HEK293 (cell line): Measurements from ENCODE around the gene CLEC4F.

Source experiments
- CTCF ChIA-PET: fragments of 350-600 bp; formaldehyde crosslinking; extraction: SDS; loops from one replicate; lab custom pipeline; 2021; ENCODE audit warnings: antibody characterized with exemption; lab: Yijun Ruan, JAX
- POLR2A ChIA-PET: fragments of 300-600 bp; formaldehyde crosslinking; extraction: SDS; loops from one replicate; lab custom pipeline; 2020; ENCODE audit warnings: antibody characterized with exemption, inconsistent platforms; lab: Yijun Ruan, JAX
- H3K27ac ChIP-seq: fragments of 200-500 bp; sonication (Bioruptor generic); 2 replicates; pipeline ENCODE4 v1.5.1; 2014; ENCODE audit warnings: low read depth, low read length, control low read depth, inconsistent platforms; ENCODE audit errors: extremely low read depth
- H3K36me3 ChIP-seq, 2 experiments: fragments of 200-500 bp in 1 of 2; sonication (Bioruptor generic) in 1 of 2; 1 replicate in 1 of 2; 2 replicates in 1 of 2; pipeline ENCODE4 v1.5.1; 2014 to 2017; ENCODE audit warnings: inconsistent platforms in 2 of 2, low read length in 2 of 2; ENCODE audit not compliant: control insufficient read depth in 2 of 2, insufficient read depth in 1 of 2
- H3K4me1 ChIP-seq: fragments of 200-500 bp; sonication (Bioruptor generic); 2 replicates; pipeline ENCODE4 v1.5.1; 2014; ENCODE audit warnings: mild to moderate bottlenecking, low read length, inconsistent platforms; ENCODE audit not compliant: control insufficient read depth, insufficient read depth
- H3K4me3 ChIP-seq: 2 replicates; pipeline ENCODE4 v1.5.1; 2011; ENCODE audit warnings: low read depth, mild to moderate bottlenecking, control low read depth, low read length, moderate library complexity
- H3K9me3 ChIP-seq: fragments of 200-500 bp; sonication (Bioruptor generic); 2 replicates; pipeline ENCODE4 v1.5.1; 2014; ENCODE audit warnings: low read depth, low read length, inconsistent platforms; ENCODE audit not compliant: control insufficient read depth, insufficient read depth
- KLF9 ChIP-seq: fragments of 450-650 bp; formaldehyde crosslinking; IDR thresholded peaks from 2 replicates; pipeline ENCODE4 v1.5.1; 2016; ENCODE audit warnings: missing biosample characterization, missing genetic modification characterization, low read depth
- REPIN1 ChIP-seq: fragments of 450-650 bp; formaldehyde crosslinking; IDR thresholded peaks from 2 replicates; pipeline ENCODE4 v1.5.1; 2017; ENCODE audit warnings: missing biosample characterization, missing genetic modification characterization, low read depth
- SCRT2 ChIP-seq: fragments of 450-650 bp; formaldehyde crosslinking; IDR thresholded peaks from 2 replicates; pipeline ENCODE4 v1.5.1; 2016; ENCODE audit warnings: missing biosample characterization, missing genetic modification characterization
- SP7 ChIP-seq: fragments of 450-650 bp; formaldehyde crosslinking; IDR thresholded peaks from 2 replicates; pipeline ENCODE4 v1.5.1; 2016; ENCODE audit warnings: missing biosample characterization, missing genetic modification characterization
- TRIM28 ChIP-seq: IDR thresholded peaks from 2 replicates; pipeline ENCODE4 v1.6.1; 2011; ENCODE audit warnings: low read length, control low read depth, borderline replicate concordance
- WT1 ChIP-seq: fragments of 450-650 bp; formaldehyde crosslinking; IDR thresholded peaks from 2 replicates; pipeline ENCODE4 v1.5.1; 2016; ENCODE audit warnings: missing biosample characterization, missing genetic modification characterization
- ZBTB1 ChIP-seq: fragments of 450-650 bp; formaldehyde crosslinking; IDR thresholded peaks from 2 replicates; pipeline ENCODE4 v1.5.1; 2016; ENCODE audit warnings: missing biosample characterization, missing genetic modification characterization
- ZBTB17 ChIP-seq: fragments of 450-650 bp; formaldehyde crosslinking; IDR thresholded peaks from 2 replicates; pipeline ENCODE4 v1.5.1; 2016; ENCODE audit warnings: missing biosample characterization, missing genetic modification characterization
- ZBTB20 ChIP-seq: fragments of 450-650 bp; formaldehyde crosslinking; IDR thresholded peaks from 2 replicates; pipeline ENCODE4 v1.5.1; 2016; ENCODE audit warnings: missing biosample characterization, missing genetic modification characterization
- ZFP69B ChIP-seq: fragments of 450-650 bp; formaldehyde crosslinking; IDR thresholded peaks from 2 replicates; pipeline ENCODE4 v1.5.1; 2016; ENCODE audit warnings: missing biosample characterization, missing genetic modification characterization
- ZNF175 ChIP-seq: fragments of 450-650 bp; formaldehyde crosslinking; IDR thresholded peaks from 2 replicates; pipeline ENCODE4 v1.5.1; 2016; ENCODE audit warnings: missing biosample characterization, missing genetic modification characterization
- ZNF2 ChIP-seq: fragments of 450-650 bp; formaldehyde crosslinking; IDR thresholded peaks from 2 replicates; pipeline ENCODE4 v1.5.1; 2016; ENCODE audit warnings: missing biosample characterization, missing genetic modification characterization
- ZNF394 ChIP-seq: fragments of 450-650 bp; formaldehyde crosslinking; IDR thresholded peaks from 2 replicates; pipeline ENCODE4 v1.5.1; 2016; ENCODE audit warnings: missing biosample characterization, missing genetic modification characterization, mild to moderate bottlenecking, moderate library complexity, borderline replicate concordance
- ZNF398 ChIP-seq: fragments of 450-650 bp; formaldehyde crosslinking; IDR thresholded peaks from 2 replicates; pipeline ENCODE4 v1.5.1; 2017; ENCODE audit warnings: missing biosample characterization, missing genetic modification characterization
- ZNF585B ChIP-seq: fragments of 450-650 bp; formaldehyde crosslinking; IDR thresholded peaks from 2 replicates; pipeline ENCODE4 v1.5.1; 2016; ENCODE audit warnings: missing biosample characterization, missing genetic modification characterization
- ZNF624 ChIP-seq: fragments of 450-650 bp; formaldehyde crosslinking; IDR thresholded peaks from 2 replicates; pipeline ENCODE4 v1.5.1; 2017; ENCODE audit warnings: missing biosample characterization, missing genetic modification characterization
- ZNF692 ChIP-seq: fragments of 450-650 bp; formaldehyde crosslinking; IDR thresholded peaks from 2 replicates; pipeline ENCODE4 v1.5.1; 2016; ENCODE audit warnings: missing biosample characterization, missing genetic modification characterization
- ZNF701 ChIP-seq: fragments of 450-650 bp; formaldehyde crosslinking; IDR thresholded peaks from 2 replicates; pipeline ENCODE4 v1.5.1; 2016; ENCODE audit warnings: missing biosample characterization, missing genetic modification characterization
- ZNF777 ChIP-seq: fragments of 450-650 bp; formaldehyde crosslinking; IDR thresholded peaks from 2 replicates; pipeline ENCODE4 v1.5.1; 2017; ENCODE audit warnings: missing biosample characterization, missing genetic modification characterization, borderline replicate concordance
- ZSCAN16 ChIP-seq: fragments of 450-650 bp; formaldehyde crosslinking; IDR thresholded peaks from 2 replicates; pipeline ENCODE4 v1.5.1; 2016; ENCODE audit warnings: missing biosample characterization, missing genetic modification characterization
- TF ChIP-seq, protein P1 (sequence below): fragments of 450-650 bp; formaldehyde crosslinking; IDR thresholded peaks from 2 replicates; pipeline ENCODE4 v1.5.1; 2016; ENCODE audit warnings: missing biosample characterization, missing genetic modification characterization
- TF ChIP-seq, protein P2 (sequence below): fragments of 450-650 bp; formaldehyde crosslinking; IDR thresholded peaks from 2 replicates; pipeline ENCODE4 v1.5.1; 2016; ENCODE audit warnings: missing biosample characterization, missing genetic modification characterization, borderline replicate concordance

CLEC4F gene

GRCh38 chr2:70790136-70790828, 30.1 kb downstream of the CLEC4F start, which contains the start of gene FIGLA:
Gene FIGLA, minus strand, starts transcription at chr2:70790643. Its CDS starts 5 bp downstream, at chr2:70790638.
- Histone ChIP-seq H3K4me1 (no peaks in the 10 kb centered on the region), H3K27ac (no peak within 1 kb of the TSS), H3K4me3 (no peak within 1 kb of the TSS), H3K36me3 (no peaks in the 10 kb centered on the region), H3K9me3 (no peaks in the 10 kb centered on the region)
- CTCF ChIA-PET: interaction anchor here (0.6 to 4.5 kb wide), 10 partner anchors 9 to 1715 kb away, joined by 3 to 32 read pairs (median 4); no protein-coding TSS in a partner anchor
- POLR2A ChIA-PET: no interaction called here
- TF ChIP-seq ZNF585B (no peak), ZBTB20 (tag by site-specific recombination) (no peak), REPIN1 (tag by site-specific recombination) (no peak), ZNF394 (tag by site-specific recombination) (no peak), ZSCAN16 (tag by site-specific recombination) (no peak), ZNF701 (peak; percentile 68; the same call in 1 of the 2 replicates), ZNF624 (tag by site-specific recombination) (no peak), ZNF777 (no peak), ZNF398 (tag by site-specific recombination) (no peak)

- H3K27ac ChIP-seq: no peak overlapping the region
- POLR2A ChIA-PET: no interaction called here
- H3K4me3 ChIP-seq: no peak overlapping the region
- TF ChIP-seq ZNF175 (tag by site-specific recombination) (no peak), ZFP69B (tag by site-specific recombination) (no peak), TRIM28 (no peak), ZNF692 (no peak), WT1 (tag by site-specific recombination) (no peak), ZBTB20 (tag by site-specific recombination) (0 out of 2 replicates have a peak, but pooled peaks have one; percentile 41), ZBTB17 (peak; percentile 55; the same call in 1 of the 2 replicates), ZNF2 (tag by site-specific recombination) (no peak), ZBTB1 (tag by site-specific recombination) (no peak), SCRT2 (tag by site-specific recombination) (no peak), KLF9 (no peak), SP7 (no peak)
- TF ChIP-seq, protein P1, sequence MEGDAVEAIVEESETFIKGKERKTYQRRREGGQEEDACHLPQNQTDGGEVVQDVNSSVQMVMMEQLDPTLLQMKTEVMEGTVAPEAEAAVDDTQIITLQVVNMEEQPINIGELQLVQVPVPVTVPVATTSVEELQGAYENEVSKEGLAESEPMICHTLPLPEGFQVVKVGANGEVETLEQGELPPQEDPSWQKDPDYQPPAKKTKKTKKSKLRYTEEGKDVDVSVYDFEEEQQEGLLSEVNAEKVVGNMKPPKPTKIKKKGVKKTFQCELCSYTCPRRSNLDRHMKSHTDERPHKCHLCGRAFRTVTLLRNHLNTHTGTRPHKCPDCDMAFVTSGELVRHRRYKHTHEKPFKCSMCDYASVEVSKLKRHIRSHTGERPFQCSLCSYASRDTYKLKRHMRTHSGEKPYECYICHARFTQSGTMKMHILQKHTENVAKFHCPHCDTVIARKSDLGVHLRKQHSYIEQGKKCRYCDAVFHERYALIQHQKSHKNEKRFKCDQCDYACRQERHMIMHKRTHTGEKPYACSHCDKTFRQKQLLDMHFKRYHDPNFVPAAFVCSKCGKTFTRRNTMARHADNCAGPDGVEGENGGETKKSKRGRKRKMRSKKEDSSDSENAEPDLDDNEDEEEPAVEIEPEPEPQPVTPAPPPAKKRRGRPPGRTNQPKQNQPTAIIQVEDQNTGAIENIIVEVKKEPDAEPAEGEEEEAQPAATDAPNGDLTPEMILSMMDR (tag by site-specific recombination): peak; percentile 84
- TF ChIP-seq, protein P2, sequence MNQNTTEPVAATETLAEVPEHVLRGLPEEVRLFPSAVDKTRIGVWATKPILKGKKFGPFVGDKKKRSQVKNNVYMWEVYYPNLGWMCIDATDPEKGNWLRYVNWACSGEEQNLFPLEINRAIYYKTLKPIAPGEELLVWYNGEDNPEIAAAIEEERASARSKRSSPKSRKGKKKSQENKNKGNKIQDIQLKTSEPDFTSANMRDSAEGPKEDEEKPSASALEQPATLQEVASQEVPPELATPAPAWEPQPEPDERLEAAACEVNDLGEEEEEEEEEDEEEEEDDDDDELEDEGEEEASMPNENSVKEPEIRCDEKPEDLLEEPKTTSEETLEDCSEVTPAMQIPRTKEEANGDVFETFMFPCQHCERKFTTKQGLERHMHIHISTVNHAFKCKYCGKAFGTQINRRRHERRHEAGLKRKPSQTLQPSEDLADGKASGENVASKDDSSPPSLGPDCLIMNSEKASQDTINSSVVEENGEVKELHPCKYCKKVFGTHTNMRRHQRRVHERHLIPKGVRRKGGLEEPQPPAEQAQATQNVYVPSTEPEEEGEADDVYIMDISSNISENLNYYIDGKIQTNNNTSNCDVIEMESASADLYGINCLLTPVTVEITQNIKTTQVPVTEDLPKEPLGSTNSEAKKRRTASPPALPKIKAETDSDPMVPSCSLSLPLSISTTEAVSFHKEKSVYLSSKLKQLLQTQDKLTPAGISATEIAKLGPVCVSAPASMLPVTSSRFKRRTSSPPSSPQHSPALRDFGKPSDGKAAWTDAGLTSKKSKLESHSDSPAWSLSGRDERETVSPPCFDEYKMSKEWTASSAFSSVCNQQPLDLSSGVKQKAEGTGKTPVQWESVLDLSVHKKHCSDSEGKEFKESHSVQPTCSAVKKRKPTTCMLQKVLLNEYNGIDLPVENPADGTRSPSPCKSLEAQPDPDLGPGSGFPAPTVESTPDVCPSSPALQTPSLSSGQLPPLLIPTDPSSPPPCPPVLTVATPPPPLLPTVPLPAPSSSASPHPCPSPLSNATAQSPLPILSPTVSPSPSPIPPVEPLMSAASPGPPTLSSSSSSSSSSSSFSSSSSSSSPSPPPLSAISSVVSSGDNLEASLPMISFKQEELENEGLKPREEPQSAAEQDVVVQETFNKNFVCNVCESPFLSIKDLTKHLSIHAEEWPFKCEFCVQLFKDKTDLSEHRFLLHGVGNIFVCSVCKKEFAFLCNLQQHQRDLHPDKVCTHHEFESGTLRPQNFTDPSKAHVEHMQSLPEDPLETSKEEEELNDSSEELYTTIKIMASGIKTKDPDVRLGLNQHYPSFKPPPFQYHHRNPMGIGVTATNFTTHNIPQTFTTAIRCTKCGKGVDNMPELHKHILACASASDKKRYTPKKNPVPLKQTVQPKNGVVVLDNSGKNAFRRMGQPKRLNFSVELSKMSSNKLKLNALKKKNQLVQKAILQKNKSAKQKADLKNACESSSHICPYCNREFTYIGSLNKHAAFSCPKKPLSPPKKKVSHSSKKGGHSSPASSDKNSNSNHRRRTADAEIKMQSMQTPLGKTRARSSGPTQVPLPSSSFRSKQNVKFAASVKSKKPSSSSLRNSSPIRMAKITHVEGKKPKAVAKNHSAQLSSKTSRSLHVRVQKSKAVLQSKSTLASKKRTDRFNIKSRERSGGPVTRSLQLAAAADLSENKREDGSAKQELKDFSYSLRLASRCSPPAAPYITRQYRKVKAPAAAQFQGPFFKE (tag by site-specific recombination): no peak
Observed at GRCh38 chr2:70789304-70790135, 30.9 kb downstream of the CLEC4F start.

More at GRCh38 chr2:70789304-70790135, 30.9 kb downstream of the CLEC4F start:
- CTCF ChIA-PET: interaction anchor here (0.6 to 4.5 kb wide), 33 partner anchors 8 to 1715 kb away, joined by 3 to 32 read pairs (median 4); partner anchors contain the start of gene NAGK
- Histone ChIP-seq H3K4me1 (no peaks in the 10 kb centered on the region), H3K36me3 (no peaks in the 10 kb centered on the region), H3K9me3 (no peaks in the 10 kb centered on the region)
